GM23248 (cell line): ENCODE results near the gene YES1.

ENCODE experiments used
- EZH2 ChIP-seq: fragments of 200-600 bp; sonication (generic); IDR thresholded peaks from 2 replicates; pipeline ENCODE4 v1.6.1; 2018; ENCODE audit warnings: antibody characterized with exemption, mild to moderate bottlenecking; ENCODE audit not compliant: insufficient read depth, poor library complexity, severe bottlenecking
- EZH2phosphoT487 ChIP-seq: fragments of 200-600 bp; sonication (generic); IDR thresholded peaks from 2 replicates; pipeline ENCODE4 v1.6.1; 2018; ENCODE audit warnings: antibody characterized with exemption, moderate library complexity, mild to moderate bottlenecking, low read depth; ENCODE audit not compliant: insufficient read depth

- TF ChIP-seq EZH2phosphoT487 (no peak), EZH2 (no peak)
These were observed 1.4 kb upstream of the YES1 start for GRCh38 chr18:813172-814071.
